ENCODE measurements around the gene COMMD7.
"Not testable (repeated sequence)": the region's sequence is repeated elsewhere in the genome, so short reads cannot be mapped to it uniquely, and the experiment has no call there.

COMMD7 gene

DNA sequence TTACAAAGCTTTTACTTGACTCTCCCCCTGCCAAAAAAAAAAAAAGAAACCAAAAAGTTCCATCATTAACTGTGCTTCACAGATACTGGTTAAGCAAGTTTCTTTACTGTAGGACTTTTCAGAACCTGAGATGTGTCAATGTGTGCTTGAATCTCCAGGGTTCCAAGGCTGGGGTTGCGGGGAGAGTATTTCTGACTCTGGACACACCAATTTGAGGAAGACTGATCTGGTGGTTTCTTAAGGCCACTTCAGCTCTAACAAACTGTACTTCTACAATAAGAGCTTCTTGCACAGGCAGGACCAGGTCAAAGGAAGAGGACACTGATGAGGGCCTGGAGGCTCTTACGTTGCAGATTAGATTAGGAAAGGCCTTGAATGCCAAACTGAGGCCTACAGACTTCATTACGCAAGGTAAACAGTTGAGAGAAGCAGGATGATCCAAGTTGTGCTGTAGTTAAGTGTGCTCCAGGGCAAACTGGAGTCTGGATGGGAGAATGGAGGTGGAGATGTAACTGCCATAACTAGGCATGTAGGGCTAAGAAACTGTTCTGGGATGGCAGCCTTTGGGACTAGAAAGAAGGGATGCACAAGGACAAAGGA lies 24.4 kb downstream of the COMMD7 start:
- peak; percentile 57 for DNase-seq

GRCh38 chr20:32711346-32711745 lies 31.9 kb downstream of the COMMD7 start:
- DNase-seq, result no peak

- no peak for DNase-seq
These were observed 33.6 kb downstream of the COMMD7 start for GRCh38 chr20:32709632-32710121.

DNA sequence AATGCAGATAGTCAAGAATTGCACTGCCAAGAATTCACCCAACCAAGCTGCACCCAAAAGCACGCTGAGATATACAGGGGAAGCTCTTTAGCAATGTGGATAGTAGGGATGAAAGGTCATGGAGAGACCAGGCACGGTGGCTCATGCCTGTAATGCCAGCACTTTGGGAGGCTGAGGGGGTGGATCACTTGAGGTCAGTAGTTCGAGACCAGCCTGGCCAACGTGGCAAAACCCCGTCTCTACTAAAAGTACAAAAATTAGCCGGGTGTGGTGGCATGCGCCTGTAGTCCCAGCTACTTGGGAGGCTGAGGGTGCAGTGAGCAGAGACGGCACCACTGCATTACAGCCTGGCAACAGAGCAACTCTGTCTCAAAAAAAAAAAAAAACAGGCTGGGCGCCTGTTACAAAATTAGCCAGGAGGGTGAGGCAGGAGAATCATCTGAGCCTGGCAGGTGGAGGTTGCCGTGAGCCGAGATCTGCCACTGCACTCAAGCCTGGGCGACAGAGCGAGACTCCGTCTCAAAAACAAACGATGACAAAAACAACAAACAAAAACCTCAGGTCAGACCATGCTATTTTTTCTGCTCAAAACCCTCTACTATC lies 34.1 kb downstream of the COMMD7 start:
- DNase-seq, result not testable (repeated sequence)

- no peak for DNase-seq
These were observed 35.3 kb downstream of the COMMD7 start for GRCh38 chr20:32707691-32708581.

DNA sequence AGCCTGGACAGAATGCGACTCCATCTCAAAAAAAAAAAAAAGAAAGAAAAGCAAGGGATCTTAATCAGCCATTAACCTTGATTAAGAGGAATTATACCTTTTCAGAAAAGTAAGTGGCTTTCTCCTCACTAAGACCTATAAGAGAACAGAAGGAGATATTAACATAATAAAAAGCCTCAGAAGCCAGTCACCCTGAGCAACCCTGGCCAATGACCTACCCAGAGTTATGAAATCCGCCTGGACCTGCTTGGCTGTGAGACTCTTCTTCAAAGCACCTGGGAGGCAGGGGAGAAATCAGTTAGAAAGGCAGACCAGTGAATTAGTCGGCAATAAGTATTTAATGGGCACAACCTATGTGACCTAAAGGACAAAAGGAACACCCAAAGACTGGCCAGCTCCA lies 36.8 kb downstream of the COMMD7 start:
- DNase-seq, result no peak

GRCh38 chr20:32702706-32703425 lies 40.4 kb downstream of the COMMD7 start:
- no peak for DNase-seq

- no peak for DNase-seq
These were observed 45.7 kb downstream of the COMMD7 start for GRCh38 chr20:32697608-32698007.

DNA sequence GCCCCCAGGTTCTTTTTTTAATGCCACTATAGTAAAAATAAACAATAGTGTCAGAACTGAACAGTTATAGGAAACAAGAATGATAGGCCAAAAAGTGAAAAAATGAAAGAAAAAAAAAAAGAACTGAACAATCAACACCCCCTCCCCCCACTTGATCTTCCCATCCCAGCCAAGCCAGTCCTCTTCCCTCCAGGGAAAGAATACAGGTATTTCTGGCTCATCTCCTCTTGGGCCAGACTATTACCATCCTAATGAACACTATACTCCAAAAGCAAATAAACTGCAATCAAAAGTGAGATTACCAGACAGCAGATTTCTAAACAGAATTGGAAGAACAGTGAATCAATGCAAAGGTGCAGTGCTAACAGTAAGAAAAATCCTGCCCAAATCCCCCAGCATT lies 48.2 kb downstream of the COMMD7 start:
- DNase-seq, result no peak

GRCh38 chr20:32688966-32689365 lies 54.3 kb downstream of the COMMD7 start:
- not testable (repeated sequence) for DNase-seq

GRCh38 chr20:32687180-32687532 lies 56.1 kb downstream of the COMMD7 start:
- no peak for DNase-seq

- DNase-seq, result no peak
These were observed 56.6 kb downstream of the COMMD7 start for GRCh38 chr20:32686530-32687179.

- peak; percentile 82 for DNase-seq
These were observed 57.4 kb downstream of the COMMD7 start for GRCh38 chr20:32685541-32686529.

DNA sequence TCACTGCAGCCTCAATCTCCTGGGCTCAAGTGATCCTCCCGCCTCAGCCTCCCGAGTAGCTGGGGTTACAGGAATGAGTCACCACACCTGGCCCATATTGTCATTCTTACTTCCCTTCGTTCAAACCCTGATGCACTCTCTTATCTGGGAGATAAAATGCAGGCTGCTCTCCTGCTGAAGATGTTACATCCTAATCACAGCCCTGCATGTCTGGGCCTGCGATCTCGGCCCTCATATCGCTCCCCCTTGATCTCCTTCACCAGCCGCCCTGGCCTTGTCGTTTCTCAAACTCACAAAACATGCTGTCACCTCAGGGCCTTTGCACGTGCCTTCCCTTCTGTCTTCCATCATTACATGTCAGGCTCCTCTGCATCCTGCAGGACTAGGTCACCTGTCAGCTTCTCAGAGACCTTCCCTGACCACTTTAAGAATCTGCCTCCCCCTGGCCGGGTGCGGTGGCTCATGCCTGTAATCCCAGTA lies 60.7 kb downstream of the COMMD7 start:
- peak; percentile 76 for DNase-seq

DNA sequence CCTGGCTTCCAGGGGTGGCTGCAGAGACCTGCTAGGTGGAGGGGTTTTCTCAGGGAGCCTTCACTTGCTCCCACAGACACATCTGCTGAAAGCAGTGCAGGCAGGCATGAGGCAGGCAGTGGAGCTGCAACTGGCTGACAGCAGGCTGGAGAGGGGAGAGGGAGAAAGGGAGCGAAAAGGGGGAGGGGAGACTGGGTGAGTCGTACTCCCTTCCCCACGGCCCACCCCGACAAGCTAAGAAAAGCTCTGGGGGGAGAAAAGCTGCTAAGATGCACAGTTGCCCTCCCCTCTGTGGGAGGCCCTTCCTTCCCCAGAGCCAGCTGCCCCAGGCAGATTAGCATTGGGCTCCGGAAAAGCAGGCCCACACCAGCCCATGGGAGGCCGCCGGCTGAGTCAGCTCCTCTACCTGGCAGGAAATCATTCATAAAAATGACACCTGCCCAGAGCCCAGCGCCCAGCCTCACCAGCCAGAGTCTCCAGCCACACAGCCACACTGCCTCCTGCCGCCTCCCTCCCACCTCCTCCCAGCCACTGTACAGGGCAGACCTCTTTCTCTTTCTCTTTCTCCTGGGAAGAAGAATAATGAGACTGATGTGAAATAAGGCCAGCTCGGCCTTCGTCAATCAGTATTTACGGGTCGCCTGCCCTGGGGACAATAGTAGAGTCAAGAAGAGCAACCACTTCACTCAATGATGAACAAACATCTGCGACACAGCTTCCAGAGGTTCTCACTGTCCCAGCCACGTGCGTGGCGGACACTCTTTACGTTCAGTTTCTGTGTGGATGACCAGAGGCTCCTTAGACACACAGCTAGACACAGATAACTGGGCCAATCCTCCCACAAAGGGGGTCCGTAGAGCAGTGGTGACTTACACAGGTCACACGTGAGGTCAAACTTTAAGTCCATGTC lies 61.8 kb downstream of the COMMD7 start:
- peak; percentile 97 for DNase-seq

GRCh38 chr20:32680544-32681174 lies 62.6 kb downstream of the COMMD7 start:
- peak; percentile 76 for DNase-seq

- no peak for DNase-seq
These were observed 64.3 kb downstream of the COMMD7 start for GRCh38 chr20:32678948-32679347.

GRCh38 chr20:32675223-32675975 lies 67.9 kb downstream of the COMMD7 start:
- no peak for DNase-seq

- no peak for DNase-seq
These were observed 68.9 kb downstream of the COMMD7 start for GRCh38 chr20:32674362-32674789.

Measured in islet precursor cell (in vitro differentiated cells).